Lower lobe of right lung (tissue), 2 donors: Measurements from ENCODE around the gene ITPRID1. TPM values are rescaled to one million over a fixed set of nuclear protein-coding genes. Genes with fewer than 3 reads are reported as not detected.

Experiments
- ATAC-seq, 2 donors: fragments of 200-7000 bp; cut with Tn5 transposase; one replicate each; pipeline ENCODE4 v1.9.1; 2020 to 2022; ENCODE audit warnings: mild to moderate bottlenecking in 2 of 2, moderate library complexity in 2 of 2
- DNase-seq: peaks from one replicate; pipeline ENCODE4 v3.0.0-alpha.2; 2020
- H3K27ac ChIP-seq: fragments of 200-600 bp; one replicate; pipeline ENCODE4 v1.8.0; 2022
- H3K27me3 ChIP-seq: fragments of 200-600 bp; one replicate; pipeline ENCODE4 v1.8.0; 2022; ENCODE audit warnings: low read depth
- H3K36me3 ChIP-seq: fragments of 200-600 bp; one replicate; pipeline ENCODE4 v1.8.0; 2022; ENCODE audit warnings: mild to moderate bottlenecking
- H3K4me1 ChIP-seq: fragments of 200-600 bp; one replicate; pipeline ENCODE4 v1.8.0; 2022
- H3K4me3 ChIP-seq: fragments of 200-600 bp; one replicate; pipeline ENCODE4 v1.8.0; 2022; ENCODE audit warnings: mild to moderate bottlenecking
- H3K9me3 ChIP-seq: fragments of 200-600 bp; one replicate; pipeline ENCODE4 v1.8.0; 2022
- intact Hi-C: fragments of 100-400 bp; cut with DNase I; formaldehyde crosslinking; loops from one replicate; pipeline ENCODE4 v1.11.0; 2022
- total RNA-seq: library from RNA; stranded (reverse); fragmentation: NEBNext Ultra II Directional; extraction: Animal tissue kit (Norgen Biotek cat#: 25700); gene quantifications from one replicate; pipeline ENCODE4 v1.2.1, GENCODE V29; 2021
- TF ChIP-seq, protein P1 (sequence below): fragments of 200-600 bp; IDR thresholded peaks from one replicate; pipeline ENCODE4 v1.8.0; 2022; ENCODE audit warnings: antibody characterized with exemption, mild to moderate bottlenecking
- donor health status: DM: no; HTN: yes; CAD: no; lungs with severe emphysema.

The ITPRID1 gene
- total RNA-seq, 1 donor from 2014 or later, result 0.59 TPM

GRCh38 chr7:31683445-31684225, 169.7 kb downstream of the ITPRID1 start:
- Histone ChIP-seq H3K27me3 (no peaks in the 10 kb centered on the region), H3K4me3 (no peak overlapping the region), H3K4me1 (no peaks in the 10 kb centered on the region), H3K36me3 (no peaks in the 10 kb centered on the region), H3K27ac (no peak overlapping the region), H3K9me3 (no peaks in the 10 kb centered on the region)
- no peak for DNase-seq
- intact Hi-C loops, result no loop called here
- ATAC-seq, result no peak
- TF ChIP-seq, protein P1, sequence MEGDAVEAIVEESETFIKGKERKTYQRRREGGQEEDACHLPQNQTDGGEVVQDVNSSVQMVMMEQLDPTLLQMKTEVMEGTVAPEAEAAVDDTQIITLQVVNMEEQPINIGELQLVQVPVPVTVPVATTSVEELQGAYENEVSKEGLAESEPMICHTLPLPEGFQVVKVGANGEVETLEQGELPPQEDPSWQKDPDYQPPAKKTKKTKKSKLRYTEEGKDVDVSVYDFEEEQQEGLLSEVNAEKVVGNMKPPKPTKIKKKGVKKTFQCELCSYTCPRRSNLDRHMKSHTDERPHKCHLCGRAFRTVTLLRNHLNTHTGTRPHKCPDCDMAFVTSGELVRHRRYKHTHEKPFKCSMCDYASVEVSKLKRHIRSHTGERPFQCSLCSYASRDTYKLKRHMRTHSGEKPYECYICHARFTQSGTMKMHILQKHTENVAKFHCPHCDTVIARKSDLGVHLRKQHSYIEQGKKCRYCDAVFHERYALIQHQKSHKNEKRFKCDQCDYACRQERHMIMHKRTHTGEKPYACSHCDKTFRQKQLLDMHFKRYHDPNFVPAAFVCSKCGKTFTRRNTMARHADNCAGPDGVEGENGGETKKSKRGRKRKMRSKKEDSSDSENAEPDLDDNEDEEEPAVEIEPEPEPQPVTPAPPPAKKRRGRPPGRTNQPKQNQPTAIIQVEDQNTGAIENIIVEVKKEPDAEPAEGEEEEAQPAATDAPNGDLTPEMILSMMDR, result no peak

DNA sequence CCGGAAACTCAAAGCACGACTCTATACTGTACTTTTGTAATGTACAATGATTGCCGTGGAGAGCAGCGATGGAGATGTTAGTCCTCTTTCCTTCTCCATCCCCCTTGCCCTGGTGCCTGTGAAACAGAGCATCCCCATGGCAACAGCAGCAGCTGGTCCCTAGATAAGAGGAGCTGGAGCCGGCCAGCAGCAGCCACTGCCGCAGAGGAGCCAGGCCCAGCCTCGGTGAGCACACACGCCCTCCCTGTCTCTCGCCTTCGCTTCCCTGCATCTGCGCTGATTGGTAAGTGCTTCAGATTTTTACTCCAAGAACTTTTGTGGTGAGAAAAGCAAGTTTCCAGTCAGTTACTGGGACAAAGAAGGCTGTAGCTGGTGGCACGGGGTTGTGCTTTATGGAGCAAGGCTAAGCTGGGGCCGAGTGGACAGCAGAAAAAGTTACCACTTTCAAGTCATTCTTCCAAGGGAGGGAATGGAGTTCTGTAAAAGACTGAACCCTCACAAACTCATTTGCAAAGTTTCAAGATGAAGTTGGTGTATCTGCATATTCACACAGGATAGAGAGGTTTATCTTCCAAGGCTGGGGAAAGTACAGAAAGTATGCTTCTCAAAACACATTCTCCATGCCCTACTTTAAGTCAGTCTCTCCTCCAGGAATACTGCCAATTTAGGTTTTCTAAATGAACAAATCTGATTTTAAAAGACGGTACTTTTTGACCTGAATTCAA, 173.3 kb downstream of the ITPRID1 start, which contains the start of gene PPP1R17:
Gene PPP1R17, plus strand, starts transcription at position 192 of the 725 bp plus-strand sequence. CDS start 5,227 bp downstream, outside the sequence.
- Histone ChIP-seq H3K36me3 (no peaks in the 10 kb centered on the region), H3K4me3 (no peak within 1 kb of the TSS), H3K9me3 (no peaks in the 10 kb centered on the region), H3K27ac (no peak within 1 kb of the TSS), H3K4me1 (peaks cover 6% of the 10 kb centered on the region), H3K27me3 (no peaks in the 10 kb centered on the region)
- DNase-seq (no peak), ATAC-seq (no peak)
- intact Hi-C loops, result no loop called here
- TF ChIP-seq, protein P1, result no peak

DNA sequence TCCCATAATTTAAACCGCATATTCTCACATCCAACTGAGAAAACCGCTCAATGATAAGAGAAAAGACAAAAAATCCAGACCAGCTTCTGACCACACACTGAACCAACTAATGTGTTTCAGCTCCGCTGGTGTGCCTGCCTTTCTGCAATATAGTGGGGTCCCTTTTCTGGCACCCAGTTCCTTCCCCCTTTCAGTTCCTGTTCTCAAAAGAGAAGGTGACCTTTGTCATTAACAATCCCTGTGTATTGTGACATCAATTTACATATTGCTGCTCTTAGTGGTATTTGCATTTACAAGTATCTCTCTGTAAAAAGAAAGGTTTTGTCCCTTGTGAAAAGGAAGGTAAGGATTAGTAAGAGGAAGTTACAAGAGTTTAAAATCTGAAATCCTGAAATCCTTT, 174.5 kb downstream of the ITPRID1 start:
- Histone ChIP-seq H3K9me3 (no peaks in the 10 kb centered on the region), H3K36me3 (no peaks in the 10 kb centered on the region), H3K27ac (no peak overlapping the region), H3K4me1 (peaks cover 6% of the 10 kb centered on the region), H3K27me3 (no peaks in the 10 kb centered on the region), H3K4me3 (no peak overlapping the region)
- DNase-seq (no peak), ATAC-seq (peak; percentile 70 to 76)
- TF ChIP-seq, protein P1, result no peak
- intact Hi-C loops, result no loop called here

- intact Hi-C loops, result no loop called here
- Histone ChIP-seq H3K27ac (no peak overlapping the region), H3K9me3 (no peaks in the 10 kb centered on the region), H3K36me3 (no peaks in the 10 kb centered on the region), H3K4me3 (no peak overlapping the region), H3K4me1 (peaks cover 6% of the 10 kb centered on the region), H3K27me3 (no peaks in the 10 kb centered on the region)
- peak in 1 of 2 donors; percentile 36 for ATAC-seq
- DNase-seq, result no peak
- TF ChIP-seq, protein P1, result no peak
These were observed 175.1 kb downstream of the ITPRID1 start for GRCh38 chr7:31688996-31689395.

- no peaks in the 10 kb centered on the region for H3K9me3 ChIP-seq
- DNase-seq (no peak), ATAC-seq (no peak)
- no peaks in the 10 kb centered on the region for H3K36me3 ChIP-seq
- TF ChIP-seq, protein P1, result no peak
- H3K27ac ChIP-seq, result no peak overlapping the region
- no peaks in the 10 kb centered on the region for H3K27me3 ChIP-seq
- peaks cover 6% of the 10 kb centered on the region for H3K4me1 ChIP-seq
- intact Hi-C loops, result no loop called here
- H3K4me3 ChIP-seq, result no peak overlapping the region
These were observed 177.0 kb downstream of the ITPRID1 start for GRCh38 chr7:31690935-31691334.
